ENCODE data around the gene DSCAM.
"Not testable (repeated sequence)": the region's sequence is repeated elsewhere in the genome, so short reads cannot be mapped to it uniquely, and the experiment has no call there.

DSCAM gene

GRCh38 chr21:40272037-40272436 is 574.9 kb downstream of the DSCAM start:
- no peak for DNase-seq

GRCh38 chr21:40271164-40271563 is 575.8 kb downstream of the DSCAM start:
- DNase-seq, result no peak

- DNase-seq, result no peak
Observed at GRCh38 chr21:40270047-40270446, 576.9 kb downstream of the DSCAM start.

- no peak for DNase-seq
Observed at GRCh38 chr21:40269239-40269638, 577.7 kb downstream of the DSCAM start.

- not testable (repeated sequence) for DNase-seq
Observed at GRCh38 chr21:40258456-40258855, 588.5 kb downstream of the DSCAM start.

GRCh38 chr21:40257342-40257741 is 589.6 kb downstream of the DSCAM start:
- no peak for DNase-seq

GRCh38 chr21:40255518-40256444 is 591.2 kb downstream of the DSCAM start:
- DNase-seq, result no peak

GRCh38 chr21:40254540-40255465 is 592.2 kb downstream of the DSCAM start:
- DNase-seq, result no peak

- DNase-seq, result no peak
Observed at GRCh38 chr21:40253112-40253511, 593.8 kb downstream of the DSCAM start.

GRCh38 chr21:40250514-40251294 is 596.3 kb downstream of the DSCAM start:
- DNase-seq, result no peak

- no peak for DNase-seq
Observed at GRCh38 chr21:40244981-40245380, 602.0 kb downstream of the DSCAM start.

- DNase-seq, result no peak
Observed at GRCh38 chr21:40243685-40244084, 603.3 kb downstream of the DSCAM start.

- DNase-seq, result no peak
Observed at GRCh38 chr21:40242586-40243265, 604.2 kb downstream of the DSCAM start.

GRCh38 chr21:40235528-40235927 is 611.4 kb downstream of the DSCAM start:
- no peak for DNase-seq

GRCh38 chr21:40231979-40232378 is 615.0 kb downstream of the DSCAM start:
- DNase-seq, result no peak

GRCh38 chr21:40227096-40227495 is 619.9 kb downstream of the DSCAM start:
- DNase-seq, result no peak

- no peak for DNase-seq
Observed at GRCh38 chr21:40215941-40216340, 631.0 kb downstream of the DSCAM start.

GRCh38 chr21:40210251-40210650 is 636.7 kb downstream of the DSCAM start:
- no peak for DNase-seq

GRCh38 chr21:40208948-40209345 is 638.0 kb downstream of the DSCAM start:
- DNase-seq, result no peak

GRCh38 chr21:40208206-40208947 is 638.6 kb downstream of the DSCAM start:
- no peak for DNase-seq

- DNase-seq, result no peak
Observed at GRCh38 chr21:40200946-40201345, 646.0 kb downstream of the DSCAM start.

All from stimulated activated naive CD4-positive, alpha-beta T cell (primary cell).